ENCODE measurements around the gene ANGPTL7.
A peak's percentile ranks its signal among the peaks of the same experiment; 100 is the strongest.
"Not testable (repeated sequence)": the region's sequence is repeated elsewhere in the genome, so short reads cannot be mapped to it uniquely, and the experiment has no call there.

ANGPTL7 gene

GRCh38 chr1:11168731-11169130 lies 20.4 kb upstream of the ANGPTL7 start:
- FAIRE-seq = no peak
- no peak for DNase-seq (ENCODE audit: insufficient read length, low spot score)

- FAIRE-seq (no peak), DNase-seq (ENCODE audit: insufficient read length, low spot score) (no peak)
Observed at GRCh38 chr1:11169202-11169601, 20.0 kb upstream of the ANGPTL7 start.

GRCh38 chr1:11170102-11170501 lies 19.1 kb upstream of the ANGPTL7 start:
- DNase-seq (ENCODE audit: insufficient read length, low spot score) = no peak
- FAIRE-seq = no peak

GRCh38 chr1:11174261-11174942 lies 14.8 kb upstream of the ANGPTL7 start:
- DNase-seq (ENCODE audit: insufficient read length, low spot score) (no peak), FAIRE-seq (no peak)

DNA sequence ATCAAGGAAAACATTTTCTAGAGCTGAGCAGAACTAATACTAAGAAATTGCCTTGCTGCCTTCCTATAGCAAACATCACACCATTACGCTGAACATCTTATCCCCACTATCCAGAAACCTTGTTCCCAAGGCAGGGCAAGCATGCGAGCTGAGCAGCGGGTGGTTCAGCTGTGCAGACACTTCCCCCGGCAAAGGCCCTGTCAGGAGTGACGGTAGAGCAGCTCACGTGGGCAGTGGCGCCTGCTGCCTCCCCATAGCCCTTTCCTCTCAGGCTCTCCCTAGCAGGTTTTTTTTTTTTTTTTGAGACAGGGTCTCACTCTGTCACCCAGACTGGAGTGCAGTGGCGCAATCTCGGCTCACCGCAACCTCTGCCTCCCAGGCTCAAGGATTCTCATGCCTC lies 13.7 kb upstream of the ANGPTL7 start:
- no peak for FAIRE-seq
- no peak for DNase-seq (ENCODE audit: insufficient read length, low spot score)

- FAIRE-seq (no peak), DNase-seq (ENCODE audit: insufficient read length, low spot score) (no peak)
Observed at GRCh38 chr1:11176081-11176706, 13.0 kb upstream of the ANGPTL7 start.

DNA sequence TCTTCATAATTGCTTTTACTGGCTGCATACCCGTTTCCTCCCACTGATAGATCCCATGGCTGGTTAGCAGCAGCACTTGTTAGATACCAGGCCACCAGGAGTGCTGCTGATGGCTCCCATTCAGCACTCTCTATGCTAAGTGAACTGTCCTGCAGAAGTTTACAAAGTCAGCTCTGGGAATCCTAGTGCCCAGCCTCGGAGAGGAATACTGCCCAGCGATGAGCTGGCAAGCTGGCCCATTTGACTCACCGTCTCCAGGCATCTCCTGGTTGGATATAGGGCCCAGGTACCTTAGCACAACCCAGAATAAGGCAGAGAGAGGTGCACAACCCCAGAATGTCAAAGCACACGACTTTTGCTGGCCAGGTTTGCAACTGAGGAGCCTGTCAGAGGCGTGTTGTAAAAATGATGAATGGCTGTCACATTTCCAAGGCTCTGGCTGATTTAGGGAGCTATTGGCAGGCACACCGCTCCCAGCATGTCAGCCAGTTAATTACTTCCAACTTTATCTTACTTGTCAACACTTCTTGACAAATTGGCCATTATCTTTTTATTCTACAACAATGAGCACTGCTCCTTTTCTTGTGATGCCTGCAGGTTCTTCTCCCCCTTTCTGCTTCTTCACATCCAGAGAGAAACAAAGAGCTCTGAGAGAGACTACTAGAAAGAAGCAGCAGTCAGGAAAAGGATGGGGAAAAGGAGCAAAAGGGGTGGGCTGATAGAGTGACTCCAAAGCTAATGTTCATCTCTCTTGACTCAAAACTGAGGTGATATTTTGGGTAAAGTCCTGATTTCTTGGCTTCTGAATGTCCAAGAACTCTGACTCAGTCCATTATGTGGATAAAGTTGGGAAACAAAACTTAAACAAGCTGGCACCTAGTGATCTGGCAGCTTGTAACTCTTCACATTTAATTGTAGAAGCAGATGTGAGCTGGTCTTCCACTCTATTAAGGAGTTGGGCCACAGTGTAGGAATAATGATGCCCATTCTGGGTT lies 10.8 kb upstream of the ANGPTL7 start:
- DNase-seq (ENCODE audit: insufficient read length, low spot score) (no peak), FAIRE-seq (no peak)

DNA sequence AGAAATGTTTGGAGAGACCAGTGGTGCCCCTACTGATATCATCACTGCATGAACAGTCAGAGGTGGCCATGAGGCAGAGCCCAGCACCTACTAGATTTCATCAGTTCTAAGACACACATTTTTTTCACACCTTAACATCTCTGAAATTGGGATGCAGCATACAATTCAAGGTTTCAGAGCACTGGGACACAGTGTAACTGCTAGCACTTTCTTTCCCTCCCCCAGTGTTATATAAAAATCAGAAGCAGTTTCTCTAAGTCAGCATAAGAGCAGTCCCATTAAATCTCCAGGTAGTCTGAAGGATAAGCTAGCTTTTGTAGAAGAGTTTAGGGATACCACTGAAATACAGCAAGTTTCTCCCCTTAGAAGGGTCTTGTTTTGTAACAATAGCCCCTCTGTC lies 10.0 kb upstream of the ANGPTL7 start:
- FAIRE-seq = peak; percentile 59
- no peak for DNase-seq (ENCODE audit: insufficient read length, low spot score)

- not testable (repeated sequence) for FAIRE-seq; DNase-seq (ENCODE audit: insufficient read length, low spot score)
Observed at GRCh38 chr1:11179749-11180148, 9.4 kb upstream of the ANGPTL7 start.

DNA sequence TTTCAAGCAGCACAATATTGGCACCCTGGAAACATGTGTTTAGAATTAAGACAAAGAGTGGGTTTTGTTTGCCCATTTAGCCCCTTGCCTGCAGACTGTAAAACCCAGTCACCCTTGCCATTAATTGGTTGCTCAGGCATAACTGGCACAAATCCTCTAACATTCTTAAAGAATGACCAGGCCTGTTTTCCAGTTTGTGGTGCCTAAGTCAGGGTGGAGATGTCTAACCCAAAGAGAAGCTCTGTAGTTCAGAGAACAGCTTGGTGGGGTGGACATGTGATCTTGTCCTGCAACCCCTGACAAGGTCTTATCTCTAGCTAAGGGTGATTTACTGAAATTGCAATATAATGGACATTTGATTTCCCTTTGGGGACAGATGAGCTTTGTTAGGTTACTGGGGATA lies 8.8 kb upstream of the ANGPTL7 start:
- no peak for FAIRE-seq
- DNase-seq (ENCODE audit: insufficient read length, low spot score) = peak; percentile 31

GRCh38 chr1:11182884-11183283 lies 6.3 kb upstream of the ANGPTL7 start:
- no peak for DNase-seq (ENCODE audit: insufficient read length, low spot score)
- FAIRE-seq = no peak

DNA sequence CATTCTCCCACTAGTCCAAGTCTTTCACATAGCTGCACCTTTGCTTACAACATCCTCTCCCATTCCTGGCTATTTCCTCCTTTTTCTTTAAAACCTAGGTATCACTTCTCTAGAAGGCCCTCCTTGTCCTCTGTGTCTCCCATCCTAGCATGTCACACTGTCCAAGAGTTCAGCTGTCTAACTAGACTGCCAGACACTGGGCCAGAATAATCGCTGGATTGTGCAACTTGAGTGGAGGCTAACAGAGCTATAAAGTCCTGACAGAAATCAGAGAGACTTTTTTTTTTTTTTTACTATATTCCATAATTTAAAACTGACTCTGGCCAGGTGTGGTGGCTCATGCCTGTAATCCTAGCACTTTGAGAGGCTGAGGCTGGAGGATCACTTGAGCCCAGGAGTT lies 4.2 kb upstream of the ANGPTL7 start:
- DNase-seq (ENCODE audit: insufficient read length, low spot score) (no peak), FAIRE-seq (no peak)

DNA sequence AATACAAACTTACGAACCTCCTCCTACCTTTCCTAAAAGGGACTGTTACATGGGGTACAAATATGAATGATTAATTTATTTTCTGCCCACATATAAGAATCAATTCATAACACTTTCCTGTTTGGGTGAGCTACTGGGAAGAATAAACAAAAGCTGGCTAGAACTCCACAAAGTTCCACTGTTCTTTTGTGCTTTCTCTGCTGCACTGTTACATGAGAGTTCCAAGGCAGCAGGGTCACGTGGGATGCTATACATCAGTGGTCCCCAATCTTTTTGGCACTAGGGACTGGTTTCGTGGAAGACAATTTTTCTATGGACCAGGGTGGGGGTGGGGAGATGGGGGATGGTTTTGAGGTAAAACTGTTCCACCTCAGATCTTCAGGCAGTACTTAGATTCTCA lies 2.2 kb upstream of the ANGPTL7 start:
- DNase-seq (ENCODE audit: insufficient read length, low spot score) = no peak
- FAIRE-seq = no peak

GRCh38 chr1:11187494-11187893 lies 1.7 kb upstream of the ANGPTL7 start:
- FAIRE-seq (no peak), DNase-seq (ENCODE audit: insufficient read length, low spot score) (no peak)

DNA sequence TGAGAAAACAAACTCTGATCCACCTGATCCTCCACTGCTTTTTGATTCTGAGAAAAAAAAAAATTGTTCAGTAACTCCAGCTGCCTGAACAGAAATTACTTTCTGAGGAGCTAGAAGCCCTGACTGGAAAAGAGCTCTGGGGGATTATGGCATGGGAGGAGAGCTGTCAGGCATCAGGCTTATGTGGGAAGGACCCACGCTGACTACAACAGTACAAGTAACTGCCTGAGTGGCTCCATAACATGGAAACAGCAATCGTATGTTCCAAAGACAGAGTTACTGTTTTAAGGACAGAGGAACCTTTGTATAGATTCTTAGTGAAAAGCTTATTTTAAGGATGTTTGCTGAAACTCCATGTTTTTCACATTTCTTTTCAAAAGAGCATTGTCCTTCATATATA lies 1.2 kb upstream of the ANGPTL7 start:
- DNase-seq (ENCODE audit: insufficient read length, low spot score) (no peak), FAIRE-seq (no peak)

DNA sequence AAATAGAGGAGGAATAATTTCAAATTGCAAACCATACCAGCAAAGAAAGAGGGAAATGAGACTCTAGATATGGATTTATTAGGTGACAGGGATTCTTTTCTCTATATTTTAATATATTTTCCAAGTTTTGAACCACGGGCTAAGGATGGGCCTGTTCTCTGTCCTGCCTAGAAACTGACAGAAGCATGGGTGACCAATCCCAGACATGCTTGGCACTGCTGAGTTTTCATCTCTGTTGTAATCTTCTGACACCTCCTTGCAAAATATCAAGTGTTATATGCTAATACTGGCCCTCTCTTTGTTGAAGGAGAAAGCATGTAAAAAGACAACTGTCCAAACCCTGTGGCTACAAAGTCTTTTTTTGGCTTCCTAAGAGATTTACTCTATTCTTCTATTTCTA lies 774 bp upstream of the ANGPTL7 start:
- DNase-seq (ENCODE audit: insufficient read length, low spot score) = no peak
- no peak for FAIRE-seq

DNA sequence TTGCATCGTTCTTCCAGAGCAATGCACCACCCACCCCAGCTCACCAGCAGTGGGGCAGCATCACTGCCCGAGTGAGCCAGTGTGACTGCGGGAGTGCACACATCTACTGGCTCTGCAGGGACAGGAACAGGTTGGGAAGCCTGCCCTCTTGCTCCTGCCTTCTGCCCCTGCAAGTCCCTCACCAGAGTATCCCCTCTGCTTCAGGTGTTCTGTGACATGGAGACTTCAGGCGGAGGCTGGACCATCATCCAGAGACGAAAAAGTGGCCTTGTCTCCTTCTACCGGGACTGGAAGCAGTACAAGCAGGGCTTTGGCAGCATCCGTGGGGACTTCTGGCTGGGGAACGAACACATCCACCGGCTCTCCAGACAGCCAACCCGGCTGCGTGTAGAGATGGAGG lies 4.2 kb downstream of the ANGPTL7 start:
- DNase-seq (ENCODE audit: insufficient read length, low spot score) = no peak
- no peak for FAIRE-seq

DNA sequence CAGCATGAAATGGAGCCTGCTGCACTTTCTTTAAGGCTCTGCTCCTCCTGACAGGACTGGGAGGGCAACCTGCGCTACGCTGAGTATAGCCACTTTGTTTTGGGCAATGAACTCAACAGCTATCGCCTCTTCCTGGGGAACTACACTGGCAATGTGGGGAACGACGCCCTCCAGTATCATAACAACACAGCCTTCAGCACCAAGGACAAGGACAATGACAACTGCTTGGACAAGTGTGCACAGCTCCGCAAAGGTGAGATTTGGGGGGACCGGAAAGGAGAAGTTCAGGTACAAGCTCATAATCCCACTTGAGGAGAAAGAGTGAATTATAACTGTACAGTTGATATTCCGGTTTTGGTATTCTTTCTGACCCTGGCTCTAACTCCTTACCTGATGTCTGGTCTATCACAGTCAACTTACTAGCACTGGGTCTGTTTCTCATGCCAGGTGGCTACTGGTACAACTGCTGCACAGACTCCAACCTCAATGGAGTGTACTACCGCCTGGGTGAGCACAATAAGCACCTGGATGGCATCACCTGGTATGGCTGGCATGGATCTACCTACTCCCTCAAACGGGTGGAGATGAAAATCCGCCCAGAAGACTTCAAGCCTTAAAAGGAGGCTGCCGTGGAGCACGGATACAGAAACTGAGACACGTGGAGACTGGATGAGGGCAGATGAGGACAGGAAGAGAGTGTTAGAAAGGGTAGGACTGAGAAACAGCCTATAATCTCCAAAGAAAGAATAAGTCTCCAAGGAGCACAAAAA lies 5.4 kb downstream of the ANGPTL7 start:
- DNase-seq (ENCODE audit: insufficient read length, low spot score) (no peak), FAIRE-seq (no peak)

GRCh38 chr1:11196945-11197344 lies 7.8 kb downstream of the ANGPTL7 start:
- FAIRE-seq = no peak
- DNase-seq (ENCODE audit: insufficient read length, low spot score) = no peak

DNA sequence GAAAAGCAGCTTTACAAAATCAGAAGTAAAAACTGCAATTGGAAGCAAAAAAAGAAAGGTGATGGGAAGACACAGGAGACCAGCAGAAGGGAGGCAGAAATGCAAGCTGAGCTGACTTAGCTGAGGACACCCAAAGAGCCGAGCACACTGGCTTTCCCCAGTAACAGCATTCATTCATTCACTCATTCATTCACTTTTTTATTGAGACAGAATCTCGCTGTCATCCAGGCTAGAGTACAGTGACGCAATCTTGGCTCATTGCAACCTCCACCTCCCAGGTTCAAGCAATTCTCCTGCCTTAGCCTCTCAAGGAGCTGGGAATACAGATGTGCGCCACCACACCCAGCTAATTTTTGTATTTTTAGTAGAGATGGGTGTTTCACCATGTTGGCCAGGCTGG lies 8.2 kb downstream of the ANGPTL7 start:
- DNase-seq (ENCODE audit: insufficient read length, low spot score) = no peak
- FAIRE-seq = no peak

- DNase-seq (ENCODE audit: insufficient read length, low spot score) = no peak
- FAIRE-seq = no peak
Observed at GRCh38 chr1:11198257-11198656, 9.1 kb downstream of the ANGPTL7 start.

All from HTR-8/SVneo (cell line).